Adipose tissue (tissue), 3 donors: ENCODE results near the gene FRMD1. TPM values are rescaled to one million over a fixed set of nuclear protein-coding genes. Genes with fewer than 3 reads are reported as not detected.

Source experiments
- H3K27ac ChIP-seq: one replicate; pipeline ENCODE4 v1.5.1; 2013; ENCODE audit warnings: low read depth, low read length
- WGBS, 3 donors: extraction: QIAGEN DNeasy Blood & Tissue Kit; methylation state at CpG; one replicate each; pipeline ENCODE4 v1.1.7; 2013; 5-methylcytosine and 5-hydroxymethylcytosine counted together
- polyA plus RNA-seq, 3 donors: library from polyadenylated mRNA; stranded (reverse); fragments of 200-250 nt; gene quantifications; one replicate each; pipeline ENCODE4 v1.2.3, GENCODE V29; 2013
- donor health status: healthy with polysubstance abuse.
- donor health status: Bipolar disorder and iron deficiency.
- donor health status: healthy.

Gene FRMD1
- polyA plus RNA-seq, 3 donors: 0.06 to 2.6 (median 1.3) TPM

DNA sequence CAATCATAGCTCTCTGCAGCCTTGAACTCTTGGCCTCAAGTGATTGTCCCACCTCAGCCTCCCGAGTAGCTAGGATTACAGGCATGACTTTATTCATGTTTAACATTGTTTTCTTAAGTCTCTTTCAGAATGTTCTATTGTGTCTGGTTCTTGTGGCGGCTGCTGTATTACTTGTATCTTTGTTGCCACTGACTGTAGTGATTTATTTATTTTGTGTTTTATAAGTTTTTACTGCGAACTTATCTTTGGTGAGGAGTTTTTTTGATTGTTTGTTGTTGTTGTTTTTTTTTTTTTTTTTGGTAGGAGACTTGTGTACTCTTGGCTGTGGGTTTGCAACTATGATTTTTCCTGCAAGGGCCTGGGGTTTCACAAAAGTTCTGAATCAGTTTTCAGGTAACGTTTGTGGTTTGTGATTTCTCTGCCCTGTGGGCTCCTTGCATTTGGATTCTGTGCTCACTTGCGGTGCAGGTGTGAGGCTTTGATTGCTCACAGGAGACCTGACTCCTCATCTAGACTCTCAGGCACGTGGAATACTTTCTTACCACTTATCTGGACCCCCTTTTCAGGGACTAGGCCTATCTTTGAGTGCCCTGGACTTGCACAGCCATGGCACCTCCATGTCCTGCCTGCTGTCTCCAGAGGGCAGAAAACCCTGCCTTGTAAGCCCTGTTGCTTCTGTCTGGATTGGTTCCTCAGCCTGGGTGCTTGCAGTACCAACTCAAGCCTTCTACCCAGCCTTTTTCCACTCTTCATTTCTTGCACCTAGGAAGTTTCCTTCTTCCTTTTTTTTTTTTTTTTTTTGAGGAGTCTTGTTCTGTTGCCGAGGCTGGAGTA, 56.3 kb downstream of the FRMD1 start:
- WGBS, 3 donors: 82 to 90% (median 83%) methylated on average over 7 of the region's 7 CpGs
- no peak overlapping the region for H3K27ac ChIP-seq

GRCh38 chr6:168021581-168021980, 57.4 kb downstream of the FRMD1 start:
- 68 to 79% (median 74%) methylated on average over 5 of the region's 5 CpGs for WGBS, 3 donors
- no peak overlapping the region for H3K27ac ChIP-seq

- no peak overlapping the region for H3K27ac ChIP-seq
- 88 to 93% (median 91%) methylated on average over 8 of the region's 8 CpGs for WGBS, 3 donors
Measured at GRCh38 chr6:168020242-168020641, 58.8 kb downstream of the FRMD1 start.

DNA sequence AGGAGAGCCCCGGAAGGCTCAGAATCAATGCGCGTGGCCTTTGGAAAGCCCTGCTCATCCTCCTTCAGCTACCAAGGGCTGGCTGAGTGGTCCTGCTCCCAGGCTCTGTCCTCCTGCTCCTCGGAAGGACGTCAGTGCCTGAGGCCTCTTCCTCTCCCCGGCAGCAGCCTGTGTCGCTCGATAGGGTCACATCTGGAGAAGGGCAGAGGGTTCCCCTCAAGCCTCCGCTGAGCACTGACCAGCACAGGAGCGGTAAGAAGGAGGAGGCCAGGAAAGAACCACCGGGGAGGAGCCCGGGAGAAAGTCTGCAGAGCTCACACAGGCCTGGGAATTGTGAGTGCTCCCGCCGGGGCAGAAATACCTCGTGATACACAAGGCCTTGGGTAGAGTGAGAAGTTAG, 60.3 kb downstream of the FRMD1 start:
- no peak overlapping the region for H3K27ac ChIP-seq
- 87 to 91% (median 91%) methylated on average over 13 to 15 of the region's 15 CpGs for WGBS, 3 donors

DNA sequence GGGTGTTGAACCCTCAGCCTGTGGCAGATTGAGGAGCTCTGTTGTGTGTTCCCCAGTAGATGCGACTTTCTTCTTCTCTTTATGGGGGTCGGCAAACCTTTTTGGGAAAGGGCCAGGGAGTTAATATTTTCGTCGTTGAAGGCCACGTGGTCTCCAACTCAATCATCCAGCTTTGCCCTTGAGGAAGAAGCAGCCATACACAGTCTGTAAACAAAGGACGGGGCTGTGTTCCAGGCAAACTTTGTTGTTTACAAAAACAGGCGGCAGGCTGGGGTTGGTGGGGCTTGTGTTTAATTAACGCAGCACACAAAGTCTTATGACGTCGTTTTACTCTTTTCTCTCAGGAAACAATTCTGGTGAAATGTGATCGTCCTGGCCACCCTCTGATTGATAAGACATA, 61.4 kb downstream of the FRMD1 start:
- WGBS, 3 donors: 41 to 63% (median 56%) methylated on average over 11 of the region's 11 CpGs
- H3K27ac ChIP-seq: no peak overlapping the region

DNA sequence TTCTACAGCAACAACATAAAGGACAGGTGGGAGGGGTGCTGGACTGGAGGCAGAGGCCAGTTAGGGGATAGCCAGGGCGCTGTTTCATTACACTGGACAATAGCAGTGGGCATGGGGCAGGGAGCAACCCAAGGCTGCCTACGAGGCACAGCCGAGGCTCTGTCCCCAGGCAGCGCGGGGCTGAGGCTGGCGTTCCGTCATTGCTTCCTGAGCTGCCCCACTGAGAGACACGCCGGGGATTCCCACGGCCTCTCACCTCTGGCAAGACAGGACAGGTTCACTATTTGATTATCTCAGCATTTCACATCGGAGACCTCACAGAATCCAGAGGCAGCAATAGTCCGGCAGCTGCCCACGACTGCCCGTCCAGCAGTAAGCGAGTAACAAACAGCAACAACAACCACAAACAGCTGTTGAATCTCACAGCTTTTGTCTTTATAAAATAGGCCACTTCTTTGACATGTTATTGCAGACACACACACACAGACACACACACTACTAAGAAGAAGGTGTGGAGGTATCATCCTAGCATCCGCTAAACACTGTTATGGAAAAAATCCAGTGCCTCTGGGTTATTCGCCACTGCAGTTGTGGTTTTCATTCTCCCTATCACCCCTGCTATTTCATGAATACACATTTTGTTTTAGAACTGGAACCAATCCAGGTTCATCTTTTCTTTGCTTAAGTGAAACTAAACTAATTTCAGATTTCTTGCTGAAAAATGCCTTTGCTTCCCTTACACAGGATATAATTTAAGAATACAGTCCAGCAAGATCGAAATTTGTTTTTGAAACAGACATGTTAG, 62.1 kb downstream of the FRMD1 start:
- H3K27ac ChIP-seq: no peak overlapping the region
- 68 to 78% (median 77%) methylated on average over 18 of the region's 18 CpGs for WGBS, 3 donors

DNA sequence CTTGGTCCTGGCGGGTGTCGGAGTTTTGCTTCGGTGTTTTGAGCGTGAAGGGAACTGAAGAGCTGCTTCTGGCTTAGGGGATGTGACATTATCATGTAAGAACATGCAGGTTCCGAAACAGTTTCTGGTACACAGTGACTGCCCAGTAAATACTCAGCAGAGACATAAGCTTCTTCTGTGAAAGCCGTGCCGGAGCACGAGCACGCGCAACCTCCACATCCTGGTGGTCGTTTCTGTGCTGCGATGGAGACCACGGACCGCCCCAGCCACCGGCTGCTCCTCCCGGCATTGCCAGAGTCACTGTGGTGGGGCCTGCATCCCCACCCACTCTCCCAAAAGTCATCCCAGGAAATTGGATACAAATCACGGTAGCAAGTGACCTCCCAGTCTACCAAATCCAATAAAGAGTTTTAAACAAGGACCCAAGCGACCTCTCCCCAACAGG, 62.8 kb downstream of the FRMD1 start:
- WGBS, 3 donors: 85 to 95% (median 92%) methylated on average over 18 of the region's 18 CpGs
- no peak overlapping the region for H3K27ac ChIP-seq

DNA sequence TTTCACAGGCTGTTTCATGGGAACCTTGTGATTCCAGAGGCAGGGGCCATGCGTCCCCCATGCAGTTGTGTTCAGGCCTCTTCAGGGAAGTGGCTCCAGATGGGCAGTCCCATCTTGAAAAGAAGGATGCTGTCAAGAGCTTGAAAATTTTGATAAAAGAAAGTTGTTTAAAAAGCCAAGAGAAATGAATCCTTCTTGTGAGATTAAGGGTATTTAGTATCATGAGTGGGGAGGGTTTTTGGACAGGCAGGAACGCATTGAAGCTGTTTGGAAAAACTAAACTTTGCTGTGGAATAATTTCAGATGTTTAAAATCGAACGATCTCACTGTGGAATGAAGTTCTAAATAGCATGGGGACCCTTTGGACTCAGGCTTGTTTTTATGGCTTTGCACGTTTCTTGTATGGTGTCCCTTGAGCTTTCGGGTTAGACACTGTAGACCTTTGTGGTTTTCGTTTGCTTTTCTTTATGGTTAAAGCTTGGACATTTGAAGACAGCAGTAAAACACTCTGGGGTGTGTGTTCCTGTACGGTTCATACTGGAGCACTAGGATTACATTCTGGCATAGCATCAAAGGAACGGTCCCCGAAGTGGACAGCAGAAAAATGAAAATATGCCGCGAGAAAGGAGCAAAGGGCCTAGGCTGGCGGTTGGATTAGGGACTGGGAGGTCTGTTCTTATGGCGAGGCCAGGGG, 63.4 kb downstream of the FRMD1 start:
- no peak overlapping the region for H3K27ac ChIP-seq
- 75 to 86% (median 78%) methylated on average over 14 of the region's 14 CpGs for WGBS, 3 donors

GRCh38 chr6:168015009-168015408, 64.0 kb downstream of the FRMD1 start:
- WGBS, 3 donors: 78 to 84% (median 82%) methylated on average over 4 of the region's 4 CpGs
- H3K27ac ChIP-seq: no peak overlapping the region

DNA sequence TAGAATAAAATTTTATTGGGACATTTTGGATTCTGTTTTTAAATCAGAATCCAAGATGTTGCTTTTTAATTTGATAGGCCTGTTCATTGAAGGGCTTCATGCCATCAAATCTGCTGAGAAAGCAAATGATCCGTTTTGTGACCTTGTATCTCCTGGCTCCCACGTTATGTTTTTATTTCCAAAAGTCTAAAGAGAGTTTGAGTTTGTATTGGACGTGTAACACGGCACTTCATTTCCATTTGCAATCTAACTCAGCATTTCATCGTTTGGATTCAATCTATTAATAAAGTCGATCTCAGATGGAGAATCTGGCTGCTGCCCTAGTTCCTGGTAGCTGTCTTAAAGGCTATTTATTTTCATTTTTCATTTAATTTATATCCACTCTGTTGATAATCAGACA, 64.6 kb downstream of the FRMD1 start:
- 51 to 53% (median 51%) methylated on average over 6 of the region's 6 CpGs for WGBS, 3 donors
- H3K27ac ChIP-seq: no peak overlapping the region

DNA sequence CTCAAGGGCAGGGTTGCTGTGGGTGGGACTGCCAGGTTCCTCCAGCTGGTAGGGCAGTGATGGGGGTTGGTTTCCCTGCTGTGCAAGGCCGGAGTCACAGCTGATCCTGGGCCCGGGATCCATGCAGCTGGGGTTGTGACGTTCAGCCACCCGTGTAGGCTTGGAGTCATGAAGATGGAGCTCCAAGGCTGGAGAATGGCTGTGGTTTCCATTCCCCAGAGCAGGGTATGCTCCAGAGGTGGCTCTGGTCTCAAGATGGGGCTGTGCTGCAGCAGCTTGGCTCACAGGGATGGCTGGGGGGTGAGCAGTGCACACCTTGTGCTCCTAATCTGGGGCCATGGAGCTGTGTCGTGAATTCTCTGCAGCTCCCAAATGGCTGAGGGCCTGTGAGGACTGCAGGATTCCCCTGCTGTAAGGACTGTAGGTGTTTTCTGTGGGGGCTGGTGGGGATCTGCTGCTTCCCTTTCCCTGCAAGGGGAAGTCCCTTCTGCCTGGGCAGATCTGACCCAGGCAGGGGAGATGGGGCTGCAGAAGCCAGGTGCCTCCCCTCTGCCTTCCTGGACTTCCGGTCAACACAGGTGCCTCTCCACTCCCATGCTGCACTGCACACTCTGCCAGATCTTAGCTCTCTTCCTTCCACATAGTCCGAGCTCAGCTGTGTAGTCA, 65.6 kb downstream of the FRMD1 start:
- H3K27ac ChIP-seq: no peak overlapping the region
- WGBS, 3 donors: 71 to 75% (median 74%) methylated on average over 7 of the region's 7 CpGs

DNA sequence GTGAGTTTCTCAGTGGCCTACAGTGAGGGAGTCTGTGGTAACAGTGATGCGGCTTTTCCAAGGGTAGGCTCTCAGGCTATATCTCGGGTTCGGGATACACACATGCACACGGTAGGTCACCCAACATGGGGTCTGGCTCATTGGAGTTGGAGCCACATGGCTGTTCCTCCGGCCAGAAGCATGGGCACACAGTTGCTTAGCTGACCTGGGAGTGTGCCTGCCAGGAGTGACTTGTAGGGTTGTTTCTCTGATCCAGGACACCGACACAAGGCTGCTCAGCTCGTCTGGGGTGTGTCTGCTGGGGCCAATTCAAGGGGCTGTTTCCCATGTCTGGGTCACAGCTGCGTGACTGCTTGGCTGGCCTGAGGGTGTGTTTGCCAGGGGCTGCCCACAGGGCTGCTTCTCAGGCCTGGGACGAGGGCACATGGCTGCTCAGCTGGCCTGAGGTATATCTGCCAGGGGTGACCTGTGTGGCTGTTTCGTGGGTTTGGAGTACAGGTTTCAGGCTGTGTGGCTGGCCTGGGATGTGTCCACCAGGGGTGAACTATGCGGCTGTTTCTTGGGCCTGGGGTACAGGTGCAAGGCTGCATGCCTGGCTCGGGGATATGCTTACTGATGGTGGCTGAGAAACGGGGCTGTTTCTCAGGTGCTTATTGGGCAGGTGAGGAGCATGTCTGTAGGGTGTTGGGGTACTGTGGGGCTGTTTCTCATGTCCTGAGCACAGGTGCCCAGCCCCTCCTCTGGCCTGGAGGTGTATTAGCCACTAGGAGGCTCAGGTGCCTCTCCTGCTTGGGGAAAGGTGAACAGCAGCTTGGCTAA, 66.4 kb downstream of the FRMD1 start:
- WGBS, 3 donors: 86 to 93% (median 86%) methylated on average over 13 of the region's 13 CpGs
- no peak overlapping the region for H3K27ac ChIP-seq

GRCh38 chr6:168011291-168011690, 67.7 kb downstream of the FRMD1 start:
- H3K27ac ChIP-seq: no peak overlapping the region
- WGBS, 3 donors: 84 to 97% (median 96%) methylated on average over 1 of the region's 1 CpG

- WGBS, 3 donors: 91 to 99% (median 92%) methylated on average over 3 of the region's 3 CpGs
- H3K27ac ChIP-seq: no peak overlapping the region
Measured at GRCh38 chr6:168009331-168009730, 69.7 kb downstream of the FRMD1 start.

- H3K27ac ChIP-seq: no peak overlapping the region
- 11 to 70% (median 22%) methylated on average over 3 of the region's 3 CpGs for WGBS, 3 donors
Measured at GRCh38 chr6:168007592-168008338, 71.2 kb downstream of the FRMD1 start.

GRCh38 chr6:168005796-168006195, 73.2 kb downstream of the FRMD1 start:
- WGBS, 3 donors: 89 to 96% (median 94%) methylated on average over 6 of the region's 6 CpGs
- no peak overlapping the region for H3K27ac ChIP-seq

DNA sequence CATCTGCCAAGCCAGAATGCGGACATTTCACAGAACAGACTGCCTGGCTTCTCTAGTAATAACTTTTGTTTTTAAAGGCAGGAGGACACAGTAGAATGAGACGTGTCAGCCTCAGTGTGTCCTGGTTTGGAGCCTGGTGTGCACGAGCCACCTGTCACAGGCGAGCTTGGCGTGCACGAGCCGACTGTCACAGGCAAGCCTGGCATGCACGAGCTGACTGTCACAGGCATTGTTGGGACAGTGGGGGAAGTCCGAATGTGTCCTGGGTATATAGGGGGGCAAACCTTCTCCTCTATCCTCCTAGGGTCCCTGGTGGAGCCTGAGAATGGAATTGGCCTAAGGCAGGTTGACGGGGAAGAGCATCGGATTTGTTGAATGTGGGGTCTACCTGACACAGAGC, 74.1 kb downstream of the FRMD1 start:
- 89 to 98% (median 95%) methylated on average over 11 of the region's 11 CpGs for WGBS, 3 donors
- H3K27ac ChIP-seq: no peak overlapping the region
